Suprapubic skin (tissue), 4 donors: ENCODE measurements around the gene SLC35E1. TPM values are rescaled to one million over a fixed set of nuclear protein-coding genes. Genes with fewer than 3 reads are reported as not detected.
A peak's percentile ranks its signal among the peaks of the same experiment; 100 is the strongest.

Source experiments
- DNase-seq, 2 donors: peaks; one replicate each; pipeline ENCODE4 v3.0.0-alpha.2; 2019; ENCODE audit warnings: low spot score in 2 of 2
- H3K27ac ChIP-seq: fragments of 200-600 bp; sonication (generic); one replicate; pipeline ENCODE4 v1.5.1; 2019
- H3K27me3 ChIP-seq: fragments of 200-600 bp; sonication (generic); one replicate; pipeline ENCODE4 v1.5.1; 2019
- H3K36me3 ChIP-seq: fragments of 200-600 bp; sonication (generic); one replicate; pipeline ENCODE4 v1.5.1; 2019
- H3K4me1 ChIP-seq: fragments of 200-600 bp; sonication (generic); one replicate; pipeline ENCODE4 v1.5.1; 2019
- H3K4me3 ChIP-seq: fragments of 200-600 bp; sonication (generic); one replicate; pipeline ENCODE4 v1.5.1; 2019; ENCODE audit warnings: mild to moderate bottlenecking
- H3K9me3 ChIP-seq: fragments of 200-600 bp; sonication (generic); one replicate; pipeline ENCODE4 v1.5.1; 2019
- EP300 ChIP-seq: sonication (generic); formaldehyde crosslinking; IDR thresholded peaks from one replicate; pipeline ENCODE4 v1.6.1; 2017; ENCODE audit warnings: antibody characterized with exemption
- POLR2A ChIP-seq, 2 donors: fragments of 450-650 bp; IDR thresholded peaks; one replicate each; pipeline ENCODE4 v1.6.1; 2017; ENCODE audit warnings: antibody characterized with exemption in 2 of 2, mild to moderate bottlenecking in 2 of 2, moderate library complexity in 2 of 2
- POLR2AphosphoS5 ChIP-seq, 3 donors: sonication (generic); formaldehyde crosslinking; IDR thresholded peaks; one replicate each; pipeline ENCODE4 v1.6.1; 2017; ENCODE audit warnings: antibody characterized with exemption in 3 of 3
- WGBS: methylation state at CpG from one replicate; pipeline ENCODE4 v1.1.5; 2018; 5-methylcytosine and 5-hydroxymethylcytosine counted together
- total RNA-seq, 4 donors: library from RNA; depleted of rRNA; stranded (reverse); fragments of >200 nt; gene quantifications; one replicate each; pipeline ENCODE4 v1.1.0, GENCODE V29; 2016
- TF ChIP-seq, protein P1 (sequence below), 2 donors: fragments of 200-600 bp in 1 of 2; fragments of 450-650 bp in 1 of 2; sonication (generic) in 1 of 2; IDR thresholded peaks; one replicate each; pipeline ENCODE4 v1.5.1; 2016 to 2019; ENCODE audit warnings: antibody characterized with exemption in 2 of 2, mild to moderate bottlenecking in 1 of 2, moderate library complexity in 1 of 2

Gene SLC35E1
- total RNA-seq, 4 donors from 2014 or later, result 49.8 to 64.8 (median 56.3) TPM

GRCh38 chr19:16593181-16593580, 21.0 kb upstream of the SLC35E1 start:
- Histone ChIP-seq H3K27ac (no peak overlapping the region), H3K36me3 (no peaks in the 10 kb centered on the region), H3K4me3 (no peak overlapping the region), H3K27me3 (no peaks in the 10 kb centered on the region), H3K9me3 (no peaks in the 10 kb centered on the region), H3K4me1 (peaks cover 64% of the 10 kb centered on the region)
- DNase-seq, result no peak
- no peak for TF ChIP-seq EP300
- no peak for TF ChIP-seq POLR2A (IDR thresholded peaks at IDR 0.05)
- TF ChIP-seq POLR2AphosphoS5 (IDR thresholded peaks at IDR 0.05), result no peak
- TF ChIP-seq, protein P1, sequence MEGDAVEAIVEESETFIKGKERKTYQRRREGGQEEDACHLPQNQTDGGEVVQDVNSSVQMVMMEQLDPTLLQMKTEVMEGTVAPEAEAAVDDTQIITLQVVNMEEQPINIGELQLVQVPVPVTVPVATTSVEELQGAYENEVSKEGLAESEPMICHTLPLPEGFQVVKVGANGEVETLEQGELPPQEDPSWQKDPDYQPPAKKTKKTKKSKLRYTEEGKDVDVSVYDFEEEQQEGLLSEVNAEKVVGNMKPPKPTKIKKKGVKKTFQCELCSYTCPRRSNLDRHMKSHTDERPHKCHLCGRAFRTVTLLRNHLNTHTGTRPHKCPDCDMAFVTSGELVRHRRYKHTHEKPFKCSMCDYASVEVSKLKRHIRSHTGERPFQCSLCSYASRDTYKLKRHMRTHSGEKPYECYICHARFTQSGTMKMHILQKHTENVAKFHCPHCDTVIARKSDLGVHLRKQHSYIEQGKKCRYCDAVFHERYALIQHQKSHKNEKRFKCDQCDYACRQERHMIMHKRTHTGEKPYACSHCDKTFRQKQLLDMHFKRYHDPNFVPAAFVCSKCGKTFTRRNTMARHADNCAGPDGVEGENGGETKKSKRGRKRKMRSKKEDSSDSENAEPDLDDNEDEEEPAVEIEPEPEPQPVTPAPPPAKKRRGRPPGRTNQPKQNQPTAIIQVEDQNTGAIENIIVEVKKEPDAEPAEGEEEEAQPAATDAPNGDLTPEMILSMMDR (IDR thresholded peaks at IDR 0.05), result no peak
- 94% methylated on average over 4 of the region's 4 CpGs for WGBS

- Histone ChIP-seq H3K4me1 (peaks cover 76% of the 10 kb centered on the region), H3K27ac (no peak overlapping the region), H3K4me3 (no peak overlapping the region), H3K9me3 (no peaks in the 10 kb centered on the region), H3K27me3 (no peaks in the 10 kb centered on the region), H3K36me3 (no peaks in the 10 kb centered on the region)
- DNase-seq, result no peak
- 78% methylated on average over 4 of the region's 10 CpGs for WGBS
- TF ChIP-seq EP300 (no peak), POLR2A (IDR thresholded peaks at IDR 0.05) (no peak), POLR2AphosphoS5 (IDR thresholded peaks at IDR 0.05) (no peak)
- TF ChIP-seq, protein P1 (IDR thresholded peaks at IDR 0.05), result no peak
These were observed 19.8 kb upstream of the SLC35E1 start for GRCh38 chr19:16591803-16592556.

GRCh38 chr19:16590876-16591802, 18.9 kb upstream of the SLC35E1 start:
- Histone ChIP-seq H3K9me3 (no peaks in the 10 kb centered on the region), H3K27ac (no peak overlapping the region), H3K36me3 (no peaks in the 10 kb centered on the region), H3K27me3 (no peaks in the 10 kb centered on the region), H3K4me1 (peaks cover 84% of the 10 kb centered on the region), H3K4me3 (no peak overlapping the region)
- TF ChIP-seq, protein P1 (IDR thresholded peaks at IDR 0.05), result no peak
- TF ChIP-seq POLR2AphosphoS5 (IDR thresholded peaks at IDR 0.05) (no peak), POLR2A (IDR thresholded peaks at IDR 0.05) (no peak), EP300 (no peak)
- no peak for DNase-seq
- WGBS, result 87% methylated on average over 6 of the region's 9 CpGs

DNA sequence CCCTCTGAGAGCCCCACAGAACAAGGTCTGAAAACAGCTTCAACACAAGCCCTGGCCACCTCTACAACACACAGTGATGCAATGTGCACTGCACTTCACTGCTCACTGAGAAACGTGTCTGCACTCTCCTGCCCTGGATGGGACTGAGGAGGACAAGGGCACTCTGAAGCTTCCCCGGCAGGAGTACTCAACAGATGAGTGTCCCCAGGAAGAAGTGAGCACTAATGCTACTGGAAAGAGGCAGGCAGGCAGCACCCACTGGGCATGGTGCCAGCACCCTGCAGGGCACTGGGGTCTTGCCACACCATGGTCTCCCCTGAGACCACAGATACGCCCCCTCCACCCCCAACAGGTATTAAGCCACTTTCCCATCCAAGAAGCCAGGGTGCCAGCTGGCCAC, 17.7 kb upstream of the SLC35E1 start:
- H3K4me1 ChIP-seq, result peaks cover 88% of the 10 kb centered on the region
- TF ChIP-seq POLR2AphosphoS5 (IDR thresholded peaks at IDR 0.05), result no peak
- TF ChIP-seq POLR2A (IDR thresholded peaks at IDR 0.05), result no peak
- no peak for TF ChIP-seq EP300
- TF ChIP-seq, protein P1 (IDR thresholded peaks at IDR 0.05), result no peak

More for the DNA sequence above, 17.7 kb upstream of the SLC35E1 start:
- no peaks in the 10 kb centered on the region for H3K27me3 ChIP-seq
- WGBS, result 49% methylated on average over 3 of the region's 3 CpGs
- H3K9me3 ChIP-seq, result no peaks in the 10 kb centered on the region
- no peak overlapping the region for H3K4me3 ChIP-seq
- no peaks in the 10 kb centered on the region for H3K36me3 ChIP-seq
- peak in 1 of 2 donors; percentile 61 for DNase-seq
- no peak overlapping the region for H3K27ac ChIP-seq
